GM12892 (cell line): Measurements from ENCODE around the gene CDC42BPG.

Experiments
- POLR2A ChIP-seq: IDR thresholded peaks from 2 replicates; pipeline ENCODE4 v1.6.1; 2011; ENCODE audit warnings: low read depth, low read length, control low read depth
- POLR2AphosphoS5 ChIP-seq: IDR thresholded peaks from 2 replicates; pipeline ENCODE4 v1.6.1; 2011; ENCODE audit warnings: low read depth, low read length, control low read depth
- TAF1 ChIP-seq: IDR thresholded peaks from 2 replicates; pipeline ENCODE4 v1.6.1; 2011; ENCODE audit warnings: low read depth, mild to moderate bottlenecking, control low read depth, low read length, borderline replicate concordance

- TF ChIP-seq POLR2A, result no peak; the same call in 1 of the 2 replicates
- TF ChIP-seq POLR2AphosphoS5, result no peak; the same call in 1 of the 2 replicates
- TF ChIP-seq TAF1, result no peak
These were observed 32.4 kb upstream of the CDC42BPG start for GRCh38 chr11:64876835-64877341.
